K562 (cell line): ENCODE results near the gene RGS3. TPM values are rescaled to one million over a fixed set of nuclear protein-coding genes. Genes with fewer than 3 reads are reported as not detected.

ENCODE experiments used
- BRD9 ChIP-seq: fragments of 450-650 bp; IDR thresholded peaks from 2 replicates; pipeline ENCODE4 v1.6.1; 2018; ENCODE audit warnings: low read depth; ENCODE audit not compliant: partially characterized antibody
- HLTF ChIP-seq: fragments of 450-650 bp; IDR thresholded peaks from 2 replicates; pipeline ENCODE4 v1.6.1; 2016
- TBP ChIP-seq: optimal IDR thresholded peaks from 2 replicates; pipeline ENCODE3; 2011; ENCODE audit warnings: low read depth, low read length, improper control_type of control experiment
- ZNF75A ChIP-seq: fragments of 450-650 bp; formaldehyde crosslinking; IDR thresholded peaks from 2 replicates; pipeline ENCODE4 v1.4.0; 2020; ENCODE audit warnings: mild to moderate bottlenecking
- polyA plus RNA-seq, 8 experiments: library from polyadenylated mRNA; depleted of rRNA in 4 of 8; stranded (reverse) in 5 of 8; unstranded in 3 of 8; fragments of >200 nt; fragmentation: Nextera tagmentation in 2 of 8; fragmentation: Illumina TruSeq in 1 of 8; extraction: Ambion mirVana in 2 of 8; extraction: Trizol in 1 of 8; gene quantifications; 2 replicates each; pipeline versions ENCODE4 v1.2.1 to v1.2.3, GENCODE V29; 2011 to 2014; ENCODE audit warnings: inconsistent platforms in 1 of 8, missing spikeins in 1 of 8
- total RNA-seq, 7 experiments: library from RNA; depleted of rRNA in 6 of 7; stranded (reverse); fragments of >200 nt in 6 of 7; fragmentation: Illumina TruSeq in 2 of 7; extraction: Trizol in 2 of 7; gene quantifications; 2 replicates each; pipeline versions ENCODE4 v1.2.1 to v1.2.3, GENCODE V29; 2011 to 2021; ENCODE audit warnings: low replicate concordance in 1 of 7
- TF ChIP-seq, protein P1 (sequence below): fragments of 450-650 bp; IDR thresholded peaks from 2 replicates; pipeline ENCODE4 v1.6.1; 2016; ENCODE audit warnings: low read depth
- TF ChIP-seq, protein P2 (sequence below): fragments of 250-450 bp; sonication (Bioruptor Pico); IDR thresholded peaks from 2 replicates; pipeline ENCODE4 v1.8.0; 2022; ENCODE audit warnings: moderate library complexity, mild to moderate bottlenecking, inconsistent platforms
- TF ChIP-seq, protein P3 (sequence below), 2 experiments: fragments of 250-450 bp in 1 of 2; fragments of 450-650 bp in 1 of 2; sonication (Bioruptor Pico) in 1 of 2; IDR thresholded peaks; 2 replicates each; pipeline versions ENCODE4 v1.6.1 to v1.8.0; 2016 to 2021; ENCODE audit warnings: mild to moderate bottlenecking in 2 of 2, moderate library complexity in 2 of 2, missing compliant biosample characterization in 1 of 2, missing genetic modification characterization in 1 of 2

The RGS3 gene
- total and polyA plus RNA-seq, 9 of the 15 experiments (the other 6 are each of a cell fraction or from before 2014, with no cell fraction given): 0.08 to 2.9 (median 0.95) TPM

DNA sequence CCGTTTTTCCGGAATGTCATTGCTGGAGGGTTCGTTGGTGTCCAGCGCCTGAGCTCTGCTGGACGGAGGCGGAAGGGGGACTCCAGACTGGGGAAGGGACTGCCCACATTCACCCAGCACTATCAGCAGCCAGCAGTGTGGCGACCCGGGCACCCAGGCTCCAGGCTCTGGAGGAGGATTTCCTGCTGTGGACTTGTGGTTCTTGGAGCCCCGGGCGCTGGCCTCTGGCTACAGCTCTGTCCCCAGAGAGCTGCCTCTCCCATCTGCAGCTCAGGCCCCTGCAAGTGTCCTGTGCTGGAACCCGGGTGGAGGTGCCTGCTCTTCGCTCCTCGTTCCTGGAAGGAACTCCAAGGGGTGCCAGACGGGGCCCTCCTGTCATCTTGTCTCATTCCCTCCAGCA, 152.6 kb downstream of the RGS3 start (continued):
- TF ChIP-seq, protein P1, sequence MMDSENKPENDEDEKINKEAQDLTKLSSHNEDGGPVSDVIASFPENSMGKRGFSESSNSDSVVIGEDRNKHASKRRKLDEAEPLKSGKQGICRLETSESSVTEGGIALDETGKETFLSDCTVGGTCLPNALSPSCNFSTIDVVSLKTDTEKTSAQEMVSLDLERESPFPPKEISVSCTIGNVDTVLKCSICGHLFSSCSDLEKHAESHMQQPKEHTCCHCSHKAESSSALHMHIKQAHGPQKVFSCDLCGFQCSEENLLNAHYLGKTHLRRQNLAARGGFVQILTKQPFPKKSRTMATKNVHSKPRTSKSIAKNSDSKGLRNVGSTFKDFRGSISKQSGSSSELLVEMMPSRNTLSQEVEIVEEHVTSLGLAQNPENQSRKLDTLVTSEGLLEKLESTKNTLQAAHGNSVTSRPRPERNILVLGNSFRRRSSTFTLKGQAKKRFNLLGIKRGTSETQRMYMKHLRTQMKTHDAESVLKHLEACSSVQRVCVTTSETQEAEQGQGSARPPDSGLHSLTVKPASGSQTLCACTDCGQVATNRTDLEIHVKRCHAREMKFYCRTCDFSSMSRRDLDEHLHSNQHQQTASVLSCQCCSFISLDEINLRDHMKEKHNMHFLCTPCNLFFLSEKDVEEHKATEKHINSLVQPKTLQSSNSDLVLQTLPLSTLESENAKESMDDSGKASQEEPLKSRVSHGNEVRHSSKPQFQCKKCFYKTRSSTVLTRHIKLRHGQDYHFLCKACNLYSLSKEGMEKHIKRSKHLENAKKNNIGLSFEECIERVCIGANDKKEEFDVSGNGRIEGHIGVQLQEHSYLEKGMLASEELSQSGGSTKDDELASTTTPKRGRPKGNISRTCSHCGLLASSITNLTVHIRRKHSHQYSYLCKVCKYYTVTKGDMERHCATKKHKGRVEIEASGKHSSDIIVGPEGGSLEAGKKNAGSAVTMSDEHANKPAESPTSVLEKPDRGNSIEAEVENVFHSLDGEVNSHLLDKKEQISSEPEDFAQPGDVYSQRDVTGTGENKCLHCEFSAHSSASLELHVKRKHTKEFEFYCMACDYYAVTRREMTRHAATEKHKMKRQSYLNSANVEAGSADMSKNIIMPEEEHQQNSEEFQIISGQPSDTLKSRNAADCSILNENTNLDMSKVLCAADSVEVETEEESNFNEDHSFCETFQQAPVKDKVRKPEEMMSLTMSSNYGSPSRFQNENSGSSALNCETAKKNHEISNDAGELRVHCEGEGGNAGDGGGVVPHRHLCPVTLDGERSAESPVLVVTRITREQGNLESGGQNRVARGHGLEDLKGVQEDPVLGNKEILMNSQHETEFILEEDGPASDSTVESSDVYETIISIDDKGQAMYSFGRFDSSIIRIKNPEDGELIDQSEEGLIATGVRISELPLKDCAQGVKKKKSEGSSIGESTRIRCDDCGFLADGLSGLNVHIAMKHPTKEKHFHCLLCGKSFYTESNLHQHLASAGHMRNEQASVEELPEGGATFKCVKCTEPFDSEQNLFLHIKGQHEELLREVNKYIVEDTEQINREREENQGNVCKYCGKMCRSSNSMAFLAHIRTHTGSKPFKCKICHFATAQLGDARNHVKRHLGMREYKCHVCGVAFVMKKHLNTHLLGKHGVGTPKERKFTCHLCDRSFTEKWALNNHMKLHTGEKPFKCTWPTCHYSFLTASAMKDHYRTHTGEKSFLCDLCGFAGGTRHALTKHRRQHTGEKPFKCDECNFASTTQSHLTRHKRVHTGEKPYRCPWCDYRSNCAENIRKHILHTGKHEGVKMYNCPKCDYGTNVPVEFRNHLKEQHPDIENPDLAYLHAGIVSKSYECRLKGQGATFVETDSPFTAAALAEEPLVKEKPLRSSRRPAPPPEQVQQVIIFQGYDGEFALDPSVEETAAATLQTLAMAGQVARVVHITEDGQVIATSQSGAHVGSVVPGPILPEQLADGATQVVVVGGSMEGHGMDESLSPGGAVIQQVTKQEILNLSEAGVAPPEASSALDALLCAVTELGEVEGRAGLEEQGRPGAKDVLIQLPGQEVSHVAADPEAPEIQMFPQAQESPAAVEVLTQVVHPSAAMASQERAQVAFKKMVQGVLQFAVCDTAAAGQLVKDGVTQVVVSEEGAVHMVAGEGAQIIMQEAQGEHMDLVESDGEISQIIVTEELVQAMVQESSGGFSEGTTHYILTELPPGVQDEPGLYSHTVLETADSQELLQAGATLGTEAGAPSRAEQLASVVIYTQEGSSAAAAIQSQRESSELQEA: no peak
- TF ChIP-seq HLTF (no peak), BRD9 (no peak), TBP (no peak), ZNF75A (CRISPR knock-in tag) (no peak)
- TF ChIP-seq, protein P2, sequence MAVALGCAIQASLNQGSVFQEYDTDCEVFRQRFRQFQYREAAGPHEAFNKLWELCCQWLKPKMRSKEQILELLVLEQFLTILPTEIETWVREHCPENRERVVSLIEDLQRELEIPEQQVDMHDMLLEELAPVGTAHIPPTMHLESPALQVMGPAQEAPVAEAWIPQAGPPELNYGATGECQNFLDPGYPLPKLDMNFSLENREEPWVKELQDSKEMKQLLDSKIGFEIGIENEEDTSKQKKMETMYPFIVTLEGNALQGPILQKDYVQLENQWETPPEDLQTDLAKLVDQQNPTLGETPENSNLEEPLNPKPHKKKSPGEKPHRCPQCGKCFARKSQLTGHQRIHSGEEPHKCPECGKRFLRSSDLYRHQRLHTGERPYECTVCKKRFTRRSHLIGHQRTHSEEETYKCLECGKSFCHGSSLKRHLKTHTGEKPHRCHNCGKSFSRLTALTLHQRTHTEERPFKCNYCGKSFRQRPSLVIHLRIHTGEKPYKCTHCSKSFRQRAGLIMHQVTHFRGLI (CRISPR knock-in tag): no peak
- TF ChIP-seq, protein P3, sequence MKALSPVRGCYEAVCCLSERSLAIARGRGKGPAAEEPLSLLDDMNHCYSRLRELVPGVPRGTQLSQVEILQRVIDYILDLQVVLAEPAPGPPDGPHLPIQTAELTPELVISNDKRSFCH (CRISPR knock-in tag; IDR thresholded peaks at IDR 0.05): no peak
- TF ChIP-seq, protein P3 (tag; IDR thresholded peaks at IDR 0.05): no peak
